NCI-H82 treated with DMSO at 0.1 percent for 48 hours (cell line): ENCODE results near the gene MYO10.
"Not testable (repeated sequence)": the region's sequence is repeated elsewhere in the genome, so short reads cannot be mapped to it uniquely, and the experiment has no call there.

Experiments
- DNase-seq: peaks from one replicate; lab custom pipeline; 2025; ENCODE audit not compliant: unreplicated experiment; lab: John Stamatoyannopoulos, UW

MYO10 gene

GRCh38 chr5:16936150-16936988 lies at the start of gene MYO10:
Gene MYO10, minus strand, starts transcription at chr5:16936288. Its CDS starts 480 bp downstream, at chr5:16935808.
- peak; percentile 62 for DNase-seq

GRCh38 chr5:16985304-16985703 lies 49.2 kb upstream of the MYO10 start:
- not testable (repeated sequence) for DNase-seq

DNA sequence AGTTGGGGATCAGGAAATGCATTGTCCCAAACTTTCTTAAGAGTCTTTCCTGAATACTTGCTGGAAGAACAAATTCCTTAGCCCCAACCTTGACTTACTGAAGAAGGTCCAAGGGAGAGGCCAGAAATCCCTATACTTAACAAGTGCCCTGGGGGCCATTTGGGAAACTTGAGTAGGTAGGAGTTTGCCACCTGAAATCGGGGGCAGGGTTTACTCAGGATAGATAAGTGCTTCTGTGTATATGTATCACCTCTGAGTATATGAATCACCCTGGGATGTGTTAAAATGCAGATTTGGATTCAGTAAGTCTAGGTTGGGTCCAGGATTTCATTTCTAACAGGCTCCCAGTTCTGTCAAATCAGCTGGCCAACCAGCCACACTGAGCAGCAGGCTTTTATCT lies 47.9 kb upstream of the MYO10 start:
- DNase-seq: no peak

DNA sequence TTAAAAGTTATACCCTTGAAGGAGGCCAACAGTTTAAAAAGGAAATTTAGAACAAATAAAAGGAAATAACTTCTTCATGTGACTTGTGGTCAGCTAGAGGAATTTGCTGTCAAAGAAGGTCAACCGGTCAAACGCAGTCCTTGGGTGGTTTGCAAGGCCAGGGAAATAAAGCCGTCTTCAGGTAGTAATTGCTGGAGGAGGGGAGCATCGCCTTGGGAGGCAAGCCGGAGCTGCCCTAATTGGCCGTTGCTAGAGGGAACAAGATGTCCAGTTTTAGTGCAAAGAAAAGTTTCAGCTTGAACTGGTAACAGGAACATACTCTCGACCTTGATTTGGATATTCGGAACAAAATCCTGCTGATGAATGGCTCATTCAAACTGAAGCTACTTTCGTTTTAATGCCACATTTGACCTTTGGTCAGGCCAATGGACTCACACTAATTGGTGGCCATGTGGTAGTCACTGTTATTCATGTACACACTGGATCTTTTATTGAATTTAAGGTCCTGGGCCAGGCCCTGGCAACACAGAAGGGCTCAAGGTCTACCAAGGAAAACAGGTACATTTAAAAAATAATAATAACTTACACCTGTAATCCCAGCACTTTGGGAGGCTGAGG lies 47.0 kb upstream of the MYO10 start:
- DNase-seq: no peak

DNA sequence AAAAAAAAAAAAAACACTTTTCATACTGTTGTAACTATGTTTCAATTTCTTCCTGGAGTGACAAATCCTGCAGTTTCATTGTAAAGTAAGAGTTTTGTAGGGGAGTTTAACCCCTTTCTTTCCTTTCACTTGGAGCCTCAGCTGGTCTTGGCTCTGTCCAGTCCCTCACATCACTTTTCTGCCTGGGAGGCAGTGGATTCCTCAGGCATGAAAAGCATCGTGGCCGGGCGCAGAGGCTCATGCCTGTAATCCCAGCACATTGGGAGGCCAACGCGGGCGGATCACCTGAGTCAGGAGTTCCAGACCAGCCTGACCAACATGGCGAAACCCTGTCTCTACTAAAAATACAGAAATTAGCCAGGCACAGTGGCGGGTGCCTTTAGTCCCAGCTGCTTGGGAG lies 45.6 kb upstream of the MYO10 start:
- DNase-seq: no peak

GRCh38 chr5:16980983-16981382 lies 44.9 kb upstream of the MYO10 start:
- DNase-seq: no peak

GRCh38 chr5:16978296-16978695 lies 42.2 kb upstream of the MYO10 start:
- DNase-seq: no peak

DNA sequence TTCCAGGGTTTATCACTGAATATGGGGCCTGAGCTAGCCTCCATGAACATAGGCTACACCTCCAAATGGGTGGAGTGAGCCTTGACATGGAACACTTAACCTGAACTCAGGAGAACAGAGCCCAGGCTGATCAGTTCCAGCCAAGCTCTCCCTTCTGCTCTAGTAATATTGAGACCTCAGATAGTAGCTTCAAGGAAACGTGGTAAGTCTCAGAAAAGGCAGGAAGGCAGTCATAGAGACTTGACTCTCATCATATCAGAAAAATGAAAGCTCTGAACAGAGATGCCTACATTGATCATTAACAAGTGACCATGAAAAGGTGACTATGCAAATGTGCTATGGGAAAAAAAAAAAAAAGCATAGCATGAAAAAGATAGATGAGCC lies 40.5 kb upstream of the MYO10 start:
- DNase-seq: no peak

GRCh38 chr5:16975950-16976624 lies 40.0 kb upstream of the MYO10 start:
- no peak for DNase-seq

- DNase-seq: no peak
These were observed 38.9 kb upstream of the MYO10 start for GRCh38 chr5:16974981-16975380.

DNA sequence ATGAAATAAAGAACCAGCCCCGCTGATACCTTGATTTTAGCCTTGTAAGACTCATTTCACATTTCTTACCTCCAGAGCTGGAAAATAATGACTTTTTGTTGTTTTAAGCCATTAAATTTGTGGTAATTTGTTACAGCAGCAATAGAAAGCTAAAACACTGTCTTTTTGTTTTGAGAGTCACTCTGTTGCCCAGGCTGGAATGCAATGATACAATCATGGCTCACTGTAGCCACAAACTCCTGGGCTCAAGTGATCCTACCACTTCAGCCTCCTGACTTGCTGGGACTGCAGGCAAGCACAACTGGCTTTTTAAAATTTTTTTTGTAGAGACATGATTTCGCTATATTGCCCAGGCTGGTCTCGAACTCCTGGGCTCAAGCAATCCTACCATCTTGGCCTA lies 34.7 kb upstream of the MYO10 start:
- no peak for DNase-seq

GRCh38 chr5:16970260-16970659 lies 34.2 kb upstream of the MYO10 start:
- no peak for DNase-seq

DNA sequence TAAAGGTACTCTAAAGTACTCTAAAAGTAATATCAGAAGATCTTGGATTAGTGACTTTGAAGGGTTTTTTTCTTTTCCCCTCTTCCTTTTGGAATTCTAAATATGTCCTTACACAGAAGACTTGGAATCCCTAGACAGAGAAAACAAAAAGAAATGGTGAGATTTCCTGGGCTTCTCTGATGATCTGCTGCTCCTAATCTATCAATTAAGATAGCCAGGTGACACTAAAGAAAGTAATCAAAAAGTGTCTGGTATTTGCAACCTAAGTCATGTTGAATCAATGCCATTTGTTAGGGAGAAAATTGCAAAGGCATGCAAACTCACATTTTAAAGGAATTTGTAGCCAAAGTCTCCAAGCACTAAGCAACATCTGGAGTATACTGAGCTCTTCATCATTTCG lies 29.5 kb upstream of the MYO10 start:
- DNase-seq: no peak

DNA sequence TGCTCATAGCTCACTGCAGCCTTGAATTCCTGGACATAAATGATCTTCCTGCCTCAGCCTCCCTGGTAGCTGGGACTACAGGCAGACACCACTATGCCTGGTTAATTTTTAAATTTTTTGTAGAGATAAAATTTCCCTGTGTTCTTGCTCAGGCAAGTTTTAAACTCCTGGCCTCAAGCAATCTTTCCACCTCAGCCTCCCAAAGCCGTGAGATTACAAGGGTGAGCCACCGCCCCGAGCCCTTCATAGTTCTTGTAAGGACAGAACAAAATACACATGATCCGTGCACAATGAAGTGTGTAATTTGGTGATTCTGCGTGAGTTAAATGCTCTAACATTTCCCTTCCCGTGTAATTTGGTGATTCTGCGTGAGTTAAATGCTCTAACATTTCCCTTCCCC lies 27.7 kb upstream of the MYO10 start:
- DNase-seq: no peak

GRCh38 chr5:16961131-16961530 lies 25.0 kb upstream of the MYO10 start:
- DNase-seq: no peak

DNA sequence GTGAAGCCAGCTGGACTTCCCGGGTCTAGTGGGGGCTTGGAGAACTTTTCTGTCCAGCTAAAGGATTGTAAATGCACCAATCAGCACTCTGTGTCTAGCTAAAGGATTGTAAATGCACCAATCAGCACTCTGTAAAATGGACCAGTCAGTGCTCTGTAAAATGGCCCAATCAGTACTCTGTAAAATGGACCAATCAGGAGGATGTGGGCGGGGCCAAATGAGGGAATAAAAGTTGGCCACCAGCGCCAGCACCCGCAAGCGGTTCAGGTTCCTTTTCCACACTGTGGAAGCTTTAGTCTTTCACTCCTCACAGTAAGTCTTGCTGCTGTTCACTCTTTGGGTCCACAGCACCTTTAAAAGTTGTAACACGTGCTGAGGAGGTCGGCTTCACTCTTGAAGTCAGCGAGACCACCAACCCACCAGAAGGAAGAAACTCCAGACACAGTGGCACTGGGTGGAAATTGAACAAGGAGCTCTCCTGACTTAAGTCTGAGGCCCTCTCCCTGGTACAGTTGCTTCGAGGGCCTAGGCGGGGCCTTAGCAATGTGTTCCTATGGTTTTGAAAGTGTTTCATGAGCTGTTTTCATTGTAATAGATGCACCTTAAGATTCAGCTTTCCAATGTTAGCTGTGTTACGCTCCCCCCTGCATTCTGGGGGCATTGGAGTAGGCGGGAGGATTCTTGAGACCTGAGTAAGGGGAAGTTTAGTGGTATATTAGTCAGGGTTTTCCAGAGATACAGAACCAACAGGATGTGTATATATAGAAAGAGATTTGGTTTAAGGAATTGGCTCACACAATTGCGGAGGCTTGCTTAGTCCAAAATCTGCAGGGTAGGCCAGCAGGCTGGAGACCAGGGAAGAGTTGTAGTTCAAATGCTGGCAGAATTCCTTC lies 21.5 kb upstream of the MYO10 start:
- DNase-seq: no peak

DNA sequence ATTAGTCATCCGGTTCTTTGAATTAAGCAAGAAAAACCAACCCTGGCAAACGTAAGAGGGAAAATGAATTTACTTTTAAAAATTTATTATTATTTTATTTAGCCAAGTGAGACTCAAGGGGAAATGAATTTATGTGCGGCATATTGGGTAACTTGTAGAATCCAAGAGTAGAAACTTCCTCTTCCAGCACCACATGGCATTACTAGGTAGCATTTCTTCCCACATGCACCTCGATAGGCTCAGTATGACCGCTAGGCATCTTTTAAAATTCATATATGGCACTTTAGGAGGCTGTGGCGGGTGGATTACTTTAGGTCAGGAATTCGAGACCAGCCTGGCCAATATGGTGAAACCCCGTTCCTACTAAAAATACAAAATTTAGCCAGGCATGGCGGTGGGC lies 17.6 kb upstream of the MYO10 start:
- no peak for DNase-seq

- DNase-seq: no peak
These were observed 17.0 kb upstream of the MYO10 start for GRCh38 chr5:16952968-16953671.

DNA sequence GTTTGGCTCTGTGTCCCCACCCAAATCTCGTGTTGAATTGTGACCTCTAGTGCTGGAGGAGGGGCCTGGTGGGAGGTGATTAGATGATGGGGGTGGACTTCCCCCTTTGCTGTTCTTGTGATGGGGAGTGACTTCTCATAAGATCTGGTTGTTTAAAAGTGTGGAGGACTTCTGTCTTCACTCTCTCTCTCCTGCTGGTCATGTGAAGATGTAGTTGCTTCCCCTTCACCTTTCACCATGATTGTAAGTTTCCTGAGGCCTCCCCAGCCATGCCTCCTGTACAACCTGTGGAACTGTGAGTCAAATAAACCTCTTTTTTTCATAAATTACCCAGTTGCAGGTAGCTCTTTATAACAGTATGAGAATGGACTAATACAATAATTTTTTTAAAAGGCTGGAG lies 10.6 kb upstream of the MYO10 start:
- no peak for DNase-seq

DNA sequence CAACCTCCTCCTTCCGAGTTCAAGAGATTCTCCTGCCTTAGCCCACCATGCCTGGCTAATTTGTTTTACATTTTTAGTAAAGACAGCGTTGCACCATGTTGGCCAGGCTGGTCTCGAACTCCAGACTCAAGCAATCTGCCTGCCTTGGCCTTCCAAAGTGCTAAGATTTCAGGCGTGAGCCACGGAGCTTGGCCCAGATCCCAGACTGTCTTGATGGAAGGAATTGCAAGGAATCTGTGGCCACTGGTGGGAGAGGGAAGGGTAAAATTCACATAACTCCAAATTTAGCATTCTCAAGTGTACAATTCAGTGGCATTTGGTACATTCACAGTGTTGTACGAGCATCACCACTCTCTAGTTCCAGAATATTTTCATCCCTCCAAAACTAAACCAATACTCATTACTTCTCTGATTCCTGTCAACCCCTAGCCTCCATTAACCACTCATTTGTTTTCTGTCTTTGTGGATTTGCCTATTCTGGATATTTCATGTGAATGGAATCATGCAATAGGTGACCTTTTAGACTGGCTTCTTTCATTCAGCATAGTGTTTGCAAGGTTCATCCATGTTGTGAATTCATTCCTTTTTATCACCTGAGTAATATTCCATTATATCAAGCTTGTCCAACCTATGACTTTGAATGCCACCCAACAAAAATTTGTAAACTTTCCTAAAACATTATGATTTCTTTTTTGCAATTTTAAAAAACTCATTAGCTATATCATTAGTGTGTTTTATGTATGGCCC lies 8.9 kb upstream of the MYO10 start:
- no peak for DNase-seq
